Gastroesophageal sphincter (tissue), 3 donors: Measurements from ENCODE around the gene RNF152.

Experiments used
- EP300 ChIP-seq: sonication (generic); formaldehyde crosslinking; IDR thresholded peaks from one replicate; pipeline ENCODE4 v1.6.1; 2017; ENCODE audit warnings: antibody characterized with exemption, mild to moderate bottlenecking
- POLR2A ChIP-seq, 2 donors: fragments of 450-650 bp; IDR thresholded peaks; one replicate each; pipeline ENCODE4 v1.6.1; 2017; ENCODE audit warnings: antibody characterized with exemption in 2 of 2, mild to moderate bottlenecking in 2 of 2, moderate library complexity in 1 of 2
- POLR2AphosphoS5 ChIP-seq: sonication (generic); formaldehyde crosslinking; IDR thresholded peaks from one replicate; pipeline ENCODE4 v1.6.1; 2017; ENCODE audit warnings: antibody characterized with exemption
- TF ChIP-seq, protein P1 (sequence below), 4 experiments: fragments of 200-600 bp in 2 of 4; fragments of 450-650 bp in 2 of 4; sonication (generic) in 1 of 4; IDR thresholded peaks; one replicate each; pipeline ENCODE4 v1.5.1; 2017 to 2019; ENCODE audit warnings: antibody characterized with exemption in 4 of 4, mild to moderate bottlenecking in 2 of 4, moderate library complexity in 2 of 4

- TF ChIP-seq POLR2A (IDR thresholded peaks at IDR 0.05), result no peak
- no peak for TF ChIP-seq EP300
- TF ChIP-seq POLR2AphosphoS5, result no peak
- TF ChIP-seq, protein P1, sequence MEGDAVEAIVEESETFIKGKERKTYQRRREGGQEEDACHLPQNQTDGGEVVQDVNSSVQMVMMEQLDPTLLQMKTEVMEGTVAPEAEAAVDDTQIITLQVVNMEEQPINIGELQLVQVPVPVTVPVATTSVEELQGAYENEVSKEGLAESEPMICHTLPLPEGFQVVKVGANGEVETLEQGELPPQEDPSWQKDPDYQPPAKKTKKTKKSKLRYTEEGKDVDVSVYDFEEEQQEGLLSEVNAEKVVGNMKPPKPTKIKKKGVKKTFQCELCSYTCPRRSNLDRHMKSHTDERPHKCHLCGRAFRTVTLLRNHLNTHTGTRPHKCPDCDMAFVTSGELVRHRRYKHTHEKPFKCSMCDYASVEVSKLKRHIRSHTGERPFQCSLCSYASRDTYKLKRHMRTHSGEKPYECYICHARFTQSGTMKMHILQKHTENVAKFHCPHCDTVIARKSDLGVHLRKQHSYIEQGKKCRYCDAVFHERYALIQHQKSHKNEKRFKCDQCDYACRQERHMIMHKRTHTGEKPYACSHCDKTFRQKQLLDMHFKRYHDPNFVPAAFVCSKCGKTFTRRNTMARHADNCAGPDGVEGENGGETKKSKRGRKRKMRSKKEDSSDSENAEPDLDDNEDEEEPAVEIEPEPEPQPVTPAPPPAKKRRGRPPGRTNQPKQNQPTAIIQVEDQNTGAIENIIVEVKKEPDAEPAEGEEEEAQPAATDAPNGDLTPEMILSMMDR (IDR thresholded peaks at IDR 0.05), result no peak
Measured at GRCh38 chr18:61924550-61924949, 31.7 kb upstream of the RNF152 start.
